Umbilical cord (tissue), 2 donors: Measurements from ENCODE around the gene COL2A1. TPM values are rescaled to one million over a fixed set of nuclear protein-coding genes. Genes with fewer than 3 reads are reported as not detected.

ENCODE experiments used
- DNase-seq: peaks from one replicate; pipeline ENCODE4 v3.0.0-alpha.2; 2015; ENCODE audit warnings: low spot score
- total RNA-seq: library from RNA; depleted of rRNA; stranded (reverse); fragments of >200 nt; gene quantifications from one replicate; pipeline ENCODE4 v1.2.3, GENCODE V29; 2014; ENCODE audit warnings: low replicate concordance; ENCODE audit not compliant: insufficient read depth

The COL2A1 gene
- total RNA-seq, 1 donor from 2014 or later, result 0.48 TPM

DNA sequence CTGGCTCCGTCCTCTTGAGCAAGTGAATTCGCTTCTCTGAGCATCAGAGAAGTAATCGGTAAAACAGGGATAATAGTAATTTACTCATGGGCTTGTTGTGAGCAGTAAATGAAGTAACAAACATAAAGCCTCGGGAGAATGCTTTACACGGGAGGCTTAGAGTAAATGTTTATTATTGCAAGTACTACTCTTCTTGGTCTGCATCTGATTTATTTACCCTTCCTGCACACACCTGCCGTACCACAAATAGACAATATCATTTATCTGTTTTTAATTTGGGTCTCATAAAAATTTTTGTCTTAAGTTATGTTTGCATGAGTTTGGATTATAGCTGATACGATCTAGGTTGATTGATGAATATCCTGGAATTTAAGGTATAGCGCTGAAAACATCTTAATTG, 7.8 kb upstream of the COL2A1 start:
- DNase-seq, result no peak

DNA sequence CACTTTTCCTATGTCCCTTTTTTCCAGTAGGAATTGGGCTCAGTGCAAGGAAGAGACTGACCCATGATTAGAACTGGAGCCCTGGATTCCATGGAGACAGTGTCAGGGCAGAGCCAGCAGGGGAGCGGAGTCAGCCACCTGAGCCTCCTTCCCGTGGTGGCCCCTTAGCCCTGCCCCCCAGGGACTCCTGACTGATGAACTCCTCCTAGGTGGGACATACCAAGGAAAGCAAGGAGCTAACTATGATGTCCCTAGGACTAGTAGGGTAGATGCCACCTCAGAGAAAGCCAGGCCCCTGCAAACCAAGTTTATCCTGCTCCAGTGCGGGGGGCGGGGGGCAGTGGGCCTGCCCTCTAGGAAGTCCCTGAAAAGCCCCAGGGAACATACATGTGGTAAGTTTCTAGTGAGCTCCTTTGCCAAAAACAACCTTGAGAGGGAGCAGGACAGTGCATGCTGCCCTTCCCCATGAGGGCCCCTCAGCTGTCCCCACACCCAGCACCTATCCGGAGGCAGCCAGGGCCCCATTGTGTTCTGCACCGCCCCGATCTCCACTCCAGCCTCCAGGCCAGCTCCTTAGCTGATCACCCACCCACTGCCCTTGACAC, 6.2 kb upstream of the COL2A1 start:
- no peak for DNase-seq

DNA sequence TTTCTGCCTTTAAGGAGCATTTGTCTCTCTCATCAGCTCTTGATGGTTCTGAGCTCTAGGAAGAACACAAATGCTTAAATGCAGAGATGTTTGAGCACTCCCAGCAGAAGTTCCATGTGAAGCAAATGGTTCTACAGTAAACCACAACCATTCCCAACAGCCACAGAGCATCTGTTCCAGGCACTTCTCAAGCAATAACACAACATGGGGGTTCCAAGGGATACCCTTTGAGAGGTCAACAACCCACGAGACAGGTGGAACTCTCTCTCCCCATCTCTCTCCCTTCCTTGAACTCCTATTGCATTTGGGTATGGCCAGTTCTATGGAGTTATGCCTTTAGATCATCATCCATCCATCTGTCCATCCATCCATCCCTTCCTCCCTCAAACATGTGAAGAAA, 5.2 kb upstream of the COL2A1 start:
- no peak for DNase-seq

DNA sequence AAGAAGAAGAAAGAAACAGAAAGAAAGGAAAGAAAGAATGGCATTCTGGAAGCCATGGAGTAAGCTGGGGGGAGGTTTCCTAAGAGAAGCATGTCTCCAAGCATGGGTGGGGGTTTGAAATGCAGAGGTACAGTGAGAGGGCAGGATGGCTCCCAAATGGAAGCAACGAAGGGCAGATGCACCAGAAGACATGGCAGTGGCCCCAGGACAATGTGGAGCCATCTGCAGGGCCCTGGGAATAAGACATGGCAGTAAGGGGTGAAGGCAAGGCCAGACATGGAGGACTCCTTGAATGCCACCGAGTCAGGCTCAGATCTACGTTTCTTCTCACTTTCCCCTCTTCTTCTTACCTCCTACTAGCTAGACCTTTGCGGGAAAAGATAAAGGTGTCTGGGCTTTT, 4.7 kb upstream of the COL2A1 start:
- DNase-seq, result no peak

DNA sequence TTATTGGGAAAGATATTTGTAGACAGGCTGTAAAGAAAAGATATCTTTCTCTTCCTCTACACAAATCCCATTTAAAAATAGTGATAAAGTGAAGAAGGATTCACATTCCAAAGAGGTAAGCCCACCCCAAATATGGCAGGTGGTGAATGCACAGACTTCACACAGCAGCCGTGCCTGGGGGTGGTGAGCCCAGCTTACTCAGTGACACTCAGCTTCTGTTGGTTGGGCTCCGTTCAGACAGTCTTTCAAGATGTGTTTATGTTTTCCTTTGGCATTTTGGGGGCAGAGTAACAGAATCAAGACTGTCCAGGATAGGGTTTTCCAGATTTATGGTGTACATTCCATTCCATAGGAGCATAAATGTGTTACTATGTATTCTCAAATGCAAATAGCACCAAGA, 4.1 kb upstream of the COL2A1 start:
- no peak for DNase-seq

DNA sequence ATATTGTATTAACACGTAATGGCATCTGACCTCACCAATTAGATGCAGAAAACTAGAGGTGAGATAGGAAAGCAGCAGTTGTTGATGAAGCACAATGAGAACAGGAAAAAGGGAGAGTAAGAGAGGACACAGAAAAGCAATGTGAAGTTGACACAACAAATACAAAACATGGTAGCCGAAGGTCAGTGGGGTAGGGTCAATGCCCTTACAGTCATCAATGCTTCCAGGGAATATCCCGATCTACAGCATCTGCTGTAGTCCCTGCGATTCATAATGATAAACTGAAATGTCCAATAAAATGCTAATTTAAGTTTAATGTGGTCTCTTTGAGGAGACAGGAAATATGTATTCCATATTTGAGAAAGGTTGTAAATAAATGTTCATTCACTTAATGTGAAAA, 2.9 kb upstream of the COL2A1 start:
- DNase-seq, result no peak

DNA sequence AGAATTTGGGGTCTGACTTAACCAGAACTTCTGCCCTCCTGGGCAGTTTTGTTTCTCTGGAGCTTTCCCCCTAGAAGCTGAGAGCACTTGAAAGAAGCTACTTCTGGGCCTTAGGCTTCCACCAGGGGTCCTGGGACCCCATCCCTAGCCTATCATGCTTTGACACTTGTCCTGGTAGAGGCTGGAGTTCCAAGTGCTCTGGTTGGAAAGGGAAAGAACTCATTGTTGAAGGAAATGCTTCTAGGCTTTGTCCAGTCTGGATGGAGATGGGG, 1.4 kb upstream of the COL2A1 start:
- DNase-seq, result no peak

DNA sequence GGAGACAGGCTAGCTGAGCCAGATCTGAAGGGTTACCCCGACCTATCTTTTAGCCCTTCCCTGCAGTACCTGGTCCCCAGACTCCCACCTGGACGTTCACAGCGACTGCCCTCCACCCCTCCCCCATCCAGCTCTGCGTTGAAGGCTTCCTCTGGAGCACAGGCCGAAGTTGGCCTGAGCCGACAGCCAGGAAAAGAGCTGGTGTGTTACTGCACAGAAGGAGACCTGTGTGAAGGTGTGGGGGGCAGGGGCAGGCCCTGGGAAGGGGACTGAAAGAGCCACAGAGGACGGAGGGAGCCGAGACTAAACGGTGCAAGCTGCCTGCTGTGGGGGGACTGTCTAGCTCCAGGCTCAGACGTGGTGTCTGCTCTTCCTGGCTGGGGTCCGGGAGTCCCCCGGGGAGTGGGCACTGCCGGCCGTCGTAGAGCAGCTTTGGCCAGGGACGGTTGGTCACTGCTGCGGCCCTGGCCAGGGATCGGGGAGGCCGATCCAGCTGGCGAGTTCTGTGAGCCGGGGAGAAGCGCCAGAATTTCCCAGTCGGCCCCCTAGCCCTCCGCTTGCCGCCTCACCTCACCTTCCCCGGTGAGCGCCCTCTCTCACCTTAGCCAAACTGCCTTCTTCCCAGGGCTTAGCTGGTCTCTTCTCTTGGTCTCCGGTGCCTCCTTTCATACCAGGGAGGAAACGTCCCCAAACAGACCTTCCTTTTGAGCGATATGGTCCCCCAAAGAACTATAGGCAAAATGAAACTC, 899 bp upstream of the COL2A1 start:
- no peak for DNase-seq

DNA sequence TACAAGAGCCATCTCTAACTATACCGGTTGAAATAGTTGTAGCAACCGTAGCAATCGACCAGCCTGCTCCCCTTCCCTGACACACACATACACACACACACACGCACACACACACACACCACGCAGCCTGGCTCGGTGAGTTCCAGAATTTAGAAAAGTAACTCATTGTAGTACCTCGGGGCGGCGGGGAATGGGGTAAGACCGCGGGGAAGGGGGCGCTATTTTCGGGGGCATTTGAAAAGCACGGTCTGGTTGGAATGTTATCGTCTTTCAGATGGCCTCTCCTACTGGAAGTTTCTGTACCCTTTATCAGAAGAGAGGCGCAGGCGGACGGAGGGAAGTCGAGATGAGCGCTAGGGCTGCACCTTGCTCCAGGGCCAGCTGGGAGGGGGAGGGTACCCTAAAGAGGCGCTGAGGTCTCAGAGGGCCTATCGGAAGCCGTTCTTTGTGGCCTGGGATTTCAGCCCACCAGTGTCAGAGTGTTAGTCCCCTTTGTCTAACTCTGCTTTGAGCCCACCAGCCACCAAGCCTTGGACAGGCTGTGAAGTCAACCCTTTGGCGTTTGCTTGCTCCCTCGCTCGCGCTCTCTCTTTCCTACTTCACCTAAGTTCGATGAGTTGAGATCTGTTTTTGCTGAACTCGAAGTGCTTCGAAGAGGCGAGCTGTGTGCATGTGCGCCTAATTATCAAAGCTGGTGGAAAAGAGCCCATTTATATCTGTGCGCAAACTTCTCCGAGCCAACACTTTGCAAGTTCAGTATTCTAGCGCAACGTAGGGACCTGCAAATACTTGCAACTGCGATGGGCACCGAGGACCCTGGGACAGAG, 837 bp downstream of the COL2A1 start:
- no peak for DNase-seq

DNA sequence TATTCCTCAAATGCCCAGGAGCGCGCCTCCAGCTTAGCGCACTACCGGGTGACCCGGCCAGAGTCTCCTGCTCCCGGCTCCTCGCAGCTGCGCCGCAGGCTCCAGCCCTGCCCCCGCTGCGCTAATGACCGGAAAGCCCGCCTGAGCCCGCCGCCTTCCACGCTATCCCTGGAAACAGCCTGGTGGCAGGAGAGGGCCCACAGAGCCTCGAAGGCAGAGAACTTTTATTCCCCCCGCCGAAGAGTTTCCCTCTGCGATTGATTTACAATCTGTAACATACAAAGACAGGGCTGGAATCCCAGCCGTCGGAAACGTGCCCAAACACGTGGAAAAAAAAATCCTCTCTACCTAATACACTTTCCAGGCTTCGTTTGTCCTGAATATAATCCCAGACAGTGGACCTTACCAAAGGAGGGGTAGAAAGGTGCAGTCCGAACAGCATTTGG, 1.5 kb downstream of the COL2A1 start:
- DNase-seq, result peak; percentile 68

DNA sequence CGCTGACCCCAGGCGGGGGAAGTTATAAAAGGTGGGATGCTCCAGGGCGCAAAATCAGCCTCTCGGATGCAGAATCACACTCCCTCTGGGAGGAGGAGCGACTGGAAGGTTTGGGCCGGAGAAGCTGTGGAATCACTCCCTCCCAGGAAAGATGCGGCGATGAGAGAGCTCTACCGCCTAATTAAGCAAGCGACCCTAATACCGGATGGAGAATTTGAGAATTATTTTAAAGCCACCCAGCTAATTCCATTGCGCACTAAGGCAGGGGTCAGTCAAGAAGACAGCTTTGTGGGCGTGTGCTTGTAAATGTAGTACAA, 1.9 kb downstream of the COL2A1 start:
- no peak for DNase-seq

DNA sequence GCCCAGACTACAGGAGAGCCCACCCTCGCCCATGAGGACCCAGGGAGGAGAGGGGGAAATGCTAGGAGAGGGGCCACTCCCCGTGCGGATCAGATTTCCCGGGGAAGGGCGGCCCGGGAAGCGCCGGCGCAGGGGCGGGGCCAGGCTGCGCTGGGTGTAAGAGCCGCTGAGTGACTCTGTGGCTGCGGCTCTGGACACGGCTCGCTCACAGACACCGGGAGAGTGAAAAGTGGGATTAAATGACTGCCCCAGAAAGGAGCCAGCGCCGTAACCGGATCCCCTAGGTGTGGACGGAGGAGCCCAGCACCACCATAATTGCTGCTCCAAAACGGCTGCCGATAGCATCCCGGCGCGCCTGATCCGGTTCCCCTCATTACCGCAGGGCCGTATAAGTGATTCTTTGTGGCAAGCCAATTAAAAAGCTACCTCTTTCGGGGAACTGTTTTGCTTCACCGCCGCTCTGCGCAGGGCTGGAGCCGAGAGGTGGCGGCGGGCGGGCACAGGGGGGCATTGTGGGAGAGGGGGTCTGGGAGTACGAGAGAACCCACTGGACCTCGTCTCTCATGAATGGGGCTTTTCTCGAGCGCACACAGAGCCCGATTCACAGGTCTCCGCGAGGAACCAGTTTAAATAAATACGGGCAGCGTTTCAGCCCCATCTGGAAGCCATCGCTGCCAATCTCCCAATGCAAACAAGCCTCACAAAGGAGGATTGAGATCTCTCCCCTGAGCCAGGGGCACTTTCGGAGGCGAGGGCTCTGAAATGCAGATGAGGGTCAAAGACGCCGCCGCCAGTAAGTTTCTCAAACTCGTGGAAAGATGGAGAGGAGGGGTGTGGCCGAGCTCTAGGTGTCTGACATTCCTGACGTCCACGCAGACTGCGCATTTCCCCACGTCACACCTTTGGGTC, 2.5 kb downstream of the COL2A1 start:
- peak; percentile 87 for DNase-seq

DNA sequence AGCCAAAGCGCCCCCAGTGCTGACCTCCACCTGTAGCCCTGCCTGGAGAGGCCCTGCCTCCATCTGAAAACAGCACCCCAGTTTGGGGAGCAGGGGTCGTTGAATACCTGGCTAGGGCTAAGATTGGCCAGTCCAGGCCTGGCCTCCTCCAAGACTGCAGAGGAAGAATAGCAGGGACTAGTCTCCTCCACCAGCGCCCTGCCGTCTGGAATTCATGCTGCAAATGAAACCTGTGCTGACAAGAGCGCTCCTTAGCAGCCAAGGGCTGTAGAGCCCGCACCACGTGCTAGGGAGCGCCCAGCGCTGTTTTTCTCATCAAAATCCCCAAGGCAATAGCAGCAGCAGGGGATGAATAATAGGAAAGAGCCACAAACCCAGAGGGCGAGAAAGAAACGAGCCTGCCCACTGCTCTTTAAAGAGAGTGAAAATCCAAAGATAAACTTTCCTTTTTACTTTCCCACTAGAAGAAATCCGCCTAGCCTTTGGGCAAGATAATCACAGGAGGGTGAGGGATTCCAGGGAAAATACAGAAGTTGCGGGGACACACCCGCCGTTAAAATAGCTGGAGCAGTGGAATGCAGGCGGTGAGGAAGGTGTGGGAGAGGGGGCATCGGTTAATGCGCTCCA, 3.3 kb downstream of the COL2A1 start:
- DNase-seq, result peak; percentile 87

DNA sequence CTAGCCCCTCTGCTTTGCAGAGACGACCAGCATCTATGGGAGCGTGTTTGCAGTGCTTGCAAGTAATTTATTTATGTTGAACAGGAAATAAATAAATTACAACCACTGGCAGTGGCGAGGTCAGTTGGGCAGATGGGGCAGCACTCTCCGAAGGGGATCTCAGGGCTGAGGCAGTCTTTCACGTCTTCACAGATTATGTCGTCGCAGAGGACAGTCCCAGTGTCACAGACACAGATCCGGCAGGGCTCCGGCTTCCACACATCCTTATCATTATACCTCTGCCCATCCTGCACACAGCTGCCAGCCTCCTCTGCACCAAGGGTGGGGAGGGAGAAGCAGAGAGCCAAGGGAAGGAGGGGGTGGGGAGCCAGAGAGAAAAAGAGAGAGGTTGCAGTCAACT, 4.5 kb downstream of the COL2A1 start:
- DNase-seq, result no peak

DNA sequence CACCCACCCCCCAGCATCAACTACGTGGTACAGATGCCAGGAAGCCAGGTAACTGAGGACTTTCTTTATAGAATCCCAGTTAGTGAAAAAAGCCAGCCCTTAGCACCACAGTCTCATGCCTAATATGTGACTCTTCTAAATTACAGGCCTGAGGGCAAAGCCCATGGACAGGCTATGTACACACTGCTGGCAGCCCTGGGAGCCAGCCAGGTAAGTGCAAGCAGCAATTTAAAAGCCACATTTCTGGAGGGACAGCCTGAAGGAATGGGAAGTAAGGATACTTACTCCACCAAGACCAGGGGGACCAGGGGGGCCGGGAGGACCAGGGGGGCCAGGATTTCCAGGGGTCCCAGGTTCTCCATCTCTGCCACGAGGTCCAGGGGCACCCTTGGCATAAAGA, 7.0 kb downstream of the COL2A1 start:
- no peak for DNase-seq

DNA sequence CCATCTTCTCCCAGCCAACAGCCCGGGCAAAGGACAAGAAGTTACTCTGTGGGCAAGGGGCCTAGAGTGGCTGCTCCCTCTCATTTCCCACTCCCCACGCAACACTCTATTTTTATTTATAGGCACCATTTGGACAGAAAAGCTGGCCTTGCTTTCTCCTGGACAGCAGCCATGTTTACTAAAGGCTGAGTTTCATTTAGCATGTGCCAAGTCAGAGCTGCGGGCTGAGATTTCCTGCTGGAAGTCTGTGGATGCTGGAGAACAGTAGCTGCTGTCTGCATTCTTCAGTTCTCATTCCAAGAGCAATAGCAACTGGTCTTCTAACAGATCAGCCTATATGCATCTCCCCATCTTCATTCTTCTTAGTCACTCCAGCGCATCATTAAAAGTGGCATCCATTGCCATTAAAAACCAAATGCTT, 8.3 kb downstream of the COL2A1 start:
- DNase-seq, result peak; percentile 90

DNA sequence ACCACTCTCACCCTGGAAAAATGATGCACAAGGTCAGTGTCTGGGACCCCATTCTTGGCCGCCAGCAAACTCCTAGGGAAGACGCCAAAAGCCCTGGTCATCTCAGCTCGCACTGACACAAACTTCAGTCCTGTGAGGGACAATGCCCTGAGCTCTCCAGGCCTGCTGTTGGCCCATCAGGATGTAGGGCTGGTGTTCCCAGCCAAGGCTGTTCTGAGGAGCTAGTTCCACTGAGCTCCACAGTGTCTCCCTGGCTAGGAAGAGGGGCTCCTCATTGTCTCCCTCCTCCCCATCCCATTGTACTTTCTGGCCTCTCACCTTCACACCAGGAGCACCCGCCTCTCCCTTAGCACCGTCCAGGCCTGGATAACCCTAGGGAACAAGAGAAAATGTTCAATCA, 10.8 kb downstream of the COL2A1 start:
- DNase-seq, result no peak

DNA sequence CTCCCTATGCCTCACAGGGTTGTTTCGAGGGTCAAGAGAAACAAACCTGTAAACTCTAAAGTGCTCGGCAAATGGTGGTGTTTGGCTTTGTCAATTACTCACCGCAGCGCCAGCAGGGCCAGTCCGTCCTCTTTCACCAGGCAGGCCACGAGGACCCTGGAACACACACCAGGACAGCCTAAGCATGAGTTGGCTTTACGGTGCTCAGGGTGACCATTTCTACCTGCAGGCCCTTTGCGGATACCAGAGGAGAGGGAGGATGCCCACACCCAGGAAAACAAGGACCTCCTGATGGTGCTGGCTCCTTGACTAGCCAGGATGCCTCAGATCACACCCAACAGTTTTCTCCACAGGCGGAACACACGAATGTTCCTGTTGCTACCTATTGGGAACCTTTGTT, 11.5 kb downstream of the COL2A1 start:
- no peak for DNase-seq

DNA sequence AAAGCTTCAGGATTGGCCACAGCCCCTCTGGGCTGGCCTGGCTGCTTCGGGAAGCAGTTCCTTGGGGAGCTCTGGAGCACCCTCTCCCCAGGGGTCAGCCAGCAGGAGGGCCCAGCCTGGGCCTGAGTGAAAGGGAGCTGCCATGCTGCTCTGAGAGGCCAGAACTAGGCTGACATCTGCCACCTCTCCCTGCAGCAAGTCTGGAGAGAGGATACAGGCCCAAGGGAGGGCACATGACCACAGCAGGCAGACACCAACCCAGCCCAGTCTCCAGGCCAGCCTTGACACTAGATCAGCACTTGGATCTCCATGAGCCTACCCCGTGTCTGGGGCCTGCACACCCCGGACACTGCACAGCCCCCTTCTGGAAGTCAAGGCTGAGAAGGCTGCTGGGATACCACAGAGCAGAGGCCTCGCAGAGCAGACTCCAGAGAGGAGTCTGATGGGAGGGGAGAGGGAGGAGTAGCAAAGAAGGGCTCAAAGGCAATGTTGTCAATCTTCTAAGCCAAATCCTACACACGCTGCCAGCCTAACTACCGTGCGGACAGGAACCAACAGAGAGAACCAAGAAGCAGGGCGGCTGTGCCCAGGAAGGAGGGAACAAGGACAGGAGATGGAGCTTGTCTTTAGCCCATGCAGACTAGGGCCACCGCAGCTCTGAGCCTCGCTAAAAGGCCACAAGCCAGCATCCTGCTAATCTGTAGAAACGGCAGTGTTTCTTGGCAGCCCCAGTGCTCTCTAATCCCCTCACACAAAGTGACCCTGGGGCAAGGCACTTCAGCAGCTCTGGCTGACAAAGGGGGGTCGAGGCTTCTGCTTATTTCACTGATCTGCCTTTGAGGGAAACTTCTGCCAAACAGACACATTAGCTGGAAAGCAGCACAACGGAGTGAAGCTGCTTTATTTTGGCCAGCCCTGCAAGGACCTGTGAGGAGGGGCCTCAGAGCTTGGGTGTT, 12.9 kb downstream of the COL2A1 start:
- DNase-seq, result peak; percentile 79

DNA sequence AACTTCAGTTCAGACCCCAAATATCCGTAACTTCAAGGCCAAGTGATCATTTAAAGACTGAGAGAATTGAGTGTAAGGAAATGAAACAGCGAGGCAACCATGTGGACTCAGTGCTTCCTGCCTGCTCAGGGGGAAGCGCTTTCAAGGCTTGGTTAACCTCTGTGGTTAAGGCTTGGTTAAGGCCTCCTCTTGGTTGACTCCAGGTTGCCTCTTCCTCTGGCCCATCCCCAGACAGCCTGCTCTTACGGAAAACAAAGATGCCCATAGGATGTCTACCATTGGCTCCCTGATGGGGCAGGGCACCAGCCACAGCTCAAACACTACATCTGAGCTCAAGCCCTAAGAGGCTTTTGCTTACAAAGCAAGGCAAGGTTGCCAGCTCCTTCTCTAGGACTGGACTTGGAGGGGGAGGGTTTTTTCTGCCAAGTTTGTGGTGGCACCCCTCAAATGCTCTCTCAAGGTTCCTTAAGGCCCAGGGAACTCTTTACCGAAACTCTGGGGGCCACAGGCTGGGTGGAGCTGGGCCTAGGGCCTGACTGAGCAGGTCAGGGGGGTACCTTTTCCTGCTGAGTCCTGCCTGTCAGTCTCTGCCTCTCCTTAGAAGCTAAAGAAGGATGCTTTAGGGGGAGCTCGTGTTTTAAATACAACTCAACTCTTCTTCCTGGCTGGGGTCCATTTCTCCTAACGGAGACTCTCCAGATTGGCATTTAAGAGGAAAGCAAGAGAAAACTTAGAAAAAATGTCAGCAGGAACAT, 13.7 kb downstream of the COL2A1 start:
- DNase-seq, result peak; percentile 90
